HUES6 (cell line): Measurements from ENCODE around the gene ARMC8.

Source experiments
- H3K27ac ChIP-seq: 2 replicates; pipeline ENCODE4 v1.7.0; 2013; ENCODE audit warnings: low read depth, mild to moderate bottlenecking, low read length, inconsistent platforms
- H3K27me3 ChIP-seq: 2 replicates; pipeline ENCODE4 v1.6.1; 2013; ENCODE audit warnings: low read length; ENCODE audit not compliant: control insufficient read depth, insufficient read depth
- H3K36me3 ChIP-seq: 2 replicates; pipeline ENCODE4 v1.6.1; 2013; ENCODE audit warnings: low read length; ENCODE audit not compliant: control insufficient read depth, insufficient read depth
- H3K4me1 ChIP-seq: 2 replicates; pipeline ENCODE4 v1.6.1; 2013; ENCODE audit warnings: low read length; ENCODE audit not compliant: control insufficient read depth, insufficient read depth
- H3K4me3 ChIP-seq: 2 replicates; pipeline ENCODE4 v1.5.1; 2013; ENCODE audit warnings: low read depth, low read length
- H3K9ac ChIP-seq: one replicate; pipeline ENCODE4 v1.6.1; 2013; ENCODE audit warnings: mild to moderate bottlenecking, low read length
- H3K9me3 ChIP-seq: 2 replicates; pipeline ENCODE4 v1.6.1; 2013; ENCODE audit warnings: low read depth, low read length; ENCODE audit not compliant: control insufficient read depth, insufficient read depth

The ARMC8 gene

DNA sequence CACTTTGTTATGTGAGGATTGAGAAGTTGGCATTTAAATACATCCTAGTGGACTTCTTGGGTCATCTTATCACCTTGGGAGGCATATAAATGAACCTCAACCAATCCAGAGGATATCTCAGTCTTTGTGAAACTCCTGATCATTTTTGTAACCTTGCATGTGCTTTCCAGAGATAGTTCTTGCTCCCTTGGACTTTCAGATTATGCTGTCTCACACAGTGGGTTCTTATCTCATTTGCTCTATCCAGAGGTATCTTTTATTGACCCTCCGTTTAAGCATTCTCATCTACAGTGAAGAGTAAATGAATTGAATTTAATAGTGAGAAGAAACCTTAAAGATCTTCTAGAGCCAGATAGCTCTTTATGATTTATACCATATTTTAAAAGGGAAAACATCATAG is 10.4 kb downstream of the ARMC8 start:
- peaks cover under 1% of the 10 kb centered on the region; the same call in 1 of the 2 replicates for H3K4me1 ChIP-seq
- H3K9me3 ChIP-seq, result no peaks in the 10 kb centered on the region
- no peaks in the 10 kb centered on the region for H3K27me3 ChIP-seq
- no peak overlapping the region for H3K27ac ChIP-seq
- H3K9ac ChIP-seq, result no peak overlapping the region
- peaks cover 2% of the 10 kb centered on the region for H3K36me3 ChIP-seq
- H3K4me3 ChIP-seq, result no peak overlapping the region

DNA sequence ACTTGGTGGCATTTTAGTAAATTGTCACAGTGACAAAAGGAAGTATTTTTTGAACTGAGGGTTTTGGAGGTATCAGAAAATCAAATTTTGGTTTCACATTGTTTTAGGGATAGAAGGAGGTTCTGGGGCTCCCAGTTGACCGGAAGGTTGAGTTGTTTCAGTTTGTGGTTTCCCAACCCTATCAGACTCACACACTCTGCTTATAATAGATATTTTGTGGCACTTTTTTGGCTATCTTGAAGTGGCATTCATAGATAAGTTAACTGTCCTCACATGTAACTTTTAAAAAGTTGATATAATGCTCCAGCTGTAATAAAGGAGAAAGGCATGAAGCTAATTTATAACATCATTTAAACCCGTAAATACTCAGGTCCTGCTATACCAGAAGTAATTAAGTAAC is 12.8 kb downstream of the ARMC8 start:
- Histone ChIP-seq H3K9me3 (no peaks in the 10 kb centered on the region), H3K4me3 (no peak overlapping the region), H3K27me3 (no peaks in the 10 kb centered on the region), H3K36me3 (no peaks in the 10 kb centered on the region; the same call in 1 of the 2 replicates), H3K27ac (no peak overlapping the region), H3K9ac (no peak overlapping the region), H3K4me1 (peaks cover 12% of the 10 kb centered on the region)

DNA sequence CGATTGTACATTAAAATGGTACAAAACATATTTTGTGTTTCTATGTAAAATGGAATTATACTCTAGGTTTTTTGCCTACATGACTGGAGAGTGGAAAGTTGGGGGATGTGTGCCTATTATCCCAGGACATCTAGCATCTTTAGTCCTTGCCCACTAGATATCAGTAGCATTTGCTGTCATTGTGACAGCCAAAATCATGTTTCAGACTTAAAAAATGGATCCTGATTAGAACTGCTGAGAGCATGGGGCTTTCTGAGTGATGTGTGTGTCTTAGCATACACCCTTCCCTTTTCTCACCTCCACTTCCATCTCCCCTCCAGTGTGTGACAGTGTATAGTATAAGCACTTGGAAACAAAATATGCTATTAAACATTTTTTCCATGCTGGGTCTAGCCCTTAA is 13.3 kb downstream of the ARMC8 start:
- H3K9ac ChIP-seq, result no peak overlapping the region
- H3K27me3 ChIP-seq, result no peaks in the 10 kb centered on the region
- H3K9me3 ChIP-seq, result no peaks in the 10 kb centered on the region
- H3K4me1 ChIP-seq, result peaks cover 12% of the 10 kb centered on the region
- H3K27ac ChIP-seq, result no peak overlapping the region
- no peak overlapping the region for H3K4me3 ChIP-seq
- no peaks in the 10 kb centered on the region; the same call in 1 of the 2 replicates for H3K36me3 ChIP-seq

DNA sequence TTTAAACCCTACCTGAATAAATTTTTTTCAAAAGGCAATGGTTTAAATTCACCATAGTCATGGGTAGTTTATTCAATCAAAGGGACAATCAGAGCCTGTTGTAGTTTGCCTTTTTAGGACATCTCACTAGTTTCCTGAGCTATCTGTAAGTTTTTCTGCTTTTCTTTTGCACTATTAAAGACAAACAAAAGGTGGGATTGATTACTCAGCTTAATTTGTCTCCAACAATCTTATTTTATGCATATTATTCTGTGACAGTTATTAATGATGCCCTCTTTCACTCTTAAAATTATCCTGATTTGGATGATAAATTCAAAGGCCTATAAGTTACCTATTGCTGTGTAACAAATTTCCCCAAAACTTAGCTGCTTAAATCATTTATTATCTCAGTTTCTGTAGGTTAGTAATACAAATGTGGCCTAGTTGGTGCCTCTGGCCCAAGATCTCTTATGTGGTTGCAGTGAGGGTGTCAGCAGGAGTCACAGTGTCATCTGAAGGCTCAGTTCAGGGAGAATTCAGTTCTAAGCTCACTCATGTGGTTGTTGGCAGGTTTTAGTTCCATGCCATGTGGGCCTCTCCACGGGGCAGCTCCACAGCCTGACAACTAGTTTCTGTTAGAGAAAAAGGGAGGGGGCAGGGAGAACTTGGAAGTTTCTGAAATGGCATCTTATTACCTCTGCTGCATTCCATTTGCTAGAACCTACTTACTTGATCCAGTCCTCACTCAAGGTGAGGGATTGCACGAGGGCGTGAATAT is 16.0 kb downstream of the ARMC8 start:
- no peak overlapping the region for H3K27ac ChIP-seq
- peaks cover 12% of the 10 kb centered on the region for H3K4me1 ChIP-seq
- no peaks in the 10 kb centered on the region for H3K27me3 ChIP-seq
- H3K9ac ChIP-seq, result no peak overlapping the region
- H3K36me3 ChIP-seq, result peaks cover 7% of the 10 kb centered on the region; the same call in 1 of the 2 replicates
- no peaks in the 10 kb centered on the region for H3K9me3 ChIP-seq
- H3K4me3 ChIP-seq, result no peak overlapping the region

DNA sequence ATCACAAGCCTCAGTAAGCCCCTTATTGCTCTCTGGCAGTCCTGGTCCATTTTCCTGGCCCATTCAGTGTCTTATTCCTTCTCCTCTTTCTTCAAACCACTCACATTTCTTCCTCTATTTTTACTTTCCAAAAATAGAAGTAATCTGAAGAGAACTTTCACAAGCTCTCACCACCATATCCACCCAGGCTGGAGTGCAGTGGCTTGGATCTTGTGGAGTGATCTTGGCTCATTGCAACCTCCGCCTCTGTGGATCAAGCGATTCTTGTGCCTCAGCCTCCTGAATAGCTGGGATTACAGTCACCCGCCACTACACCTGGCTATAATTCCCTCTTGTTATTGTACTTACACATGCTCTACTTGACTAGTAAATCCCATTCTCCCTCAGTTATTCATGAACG is 16.8 kb downstream of the ARMC8 start:
- H3K27me3 ChIP-seq, result no peaks in the 10 kb centered on the region

DNA sequence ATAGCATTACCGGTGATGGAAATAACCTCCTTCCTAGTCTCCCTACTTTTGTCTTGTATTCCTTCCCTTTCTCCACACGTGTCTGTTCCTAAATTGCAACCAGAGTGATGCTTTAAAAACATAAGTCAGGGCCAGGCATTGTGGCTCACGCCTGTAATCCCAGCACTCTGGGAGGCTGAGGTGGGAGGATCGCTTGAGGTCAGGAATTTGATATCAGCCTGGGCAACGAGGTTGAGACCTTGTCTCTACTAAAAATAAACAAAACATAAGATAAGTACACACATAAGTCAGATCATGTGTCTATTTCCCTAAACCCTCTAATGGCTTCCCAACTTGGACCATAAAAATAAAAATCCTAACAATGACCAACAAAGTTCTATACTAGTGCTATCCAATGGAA is 18.4 kb downstream of the ARMC8 start:
- H3K4me3 ChIP-seq, result no peak overlapping the region
- peaks cover 16% of the 10 kb centered on the region for H3K4me1 ChIP-seq
- no peaks in the 10 kb centered on the region for H3K9me3 ChIP-seq
- no peak overlapping the region for H3K27ac ChIP-seq
- peaks cover 7% of the 10 kb centered on the region; the same call in 1 of the 2 replicates for H3K36me3 ChIP-seq
- no peak overlapping the region for H3K9ac ChIP-seq
- H3K27me3 ChIP-seq, result no peaks in the 10 kb centered on the region

More for the DNA sequence above, 16.8 kb downstream of the ARMC8 start:
- H3K9ac ChIP-seq, result no peak overlapping the region
- peaks cover 7% of the 10 kb centered on the region; the same call in 1 of the 2 replicates for H3K36me3 ChIP-seq
- H3K27ac ChIP-seq, result no peak overlapping the region
- H3K9me3 ChIP-seq, result no peaks in the 10 kb centered on the region
- no peak overlapping the region for H3K4me3 ChIP-seq
- H3K4me1 ChIP-seq, result peaks cover 12% of the 10 kb centered on the region

DNA sequence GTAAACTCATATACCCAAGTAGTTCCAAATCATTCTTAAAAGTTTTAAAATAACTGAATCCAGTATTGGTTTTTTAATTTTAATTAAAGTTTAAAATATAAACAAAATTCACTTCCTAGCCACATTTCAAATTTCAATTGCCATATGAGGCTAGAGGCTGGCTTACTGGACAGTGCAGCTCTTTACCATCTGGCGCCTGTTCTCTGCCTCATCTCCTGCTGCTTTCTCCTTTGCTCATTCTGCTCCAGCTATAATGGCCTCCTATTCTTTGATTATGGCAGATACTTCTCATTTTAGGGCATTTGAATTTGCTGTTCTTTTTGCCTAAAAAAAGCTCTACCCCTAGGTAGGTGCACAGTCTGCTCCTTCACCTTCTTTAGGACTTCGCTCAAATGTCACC is 19.1 kb downstream of the ARMC8 start:
- Histone ChIP-seq H3K36me3 (peaks cover 7% of the 10 kb centered on the region; the same call in 1 of the 2 replicates), H3K27me3 (no peaks in the 10 kb centered on the region), H3K4me1 (peaks cover 20% of the 10 kb centered on the region), H3K27ac (no peak overlapping the region), H3K9me3 (no peaks in the 10 kb centered on the region), H3K9ac (no peak overlapping the region), H3K4me3 (no peak overlapping the region)

DNA sequence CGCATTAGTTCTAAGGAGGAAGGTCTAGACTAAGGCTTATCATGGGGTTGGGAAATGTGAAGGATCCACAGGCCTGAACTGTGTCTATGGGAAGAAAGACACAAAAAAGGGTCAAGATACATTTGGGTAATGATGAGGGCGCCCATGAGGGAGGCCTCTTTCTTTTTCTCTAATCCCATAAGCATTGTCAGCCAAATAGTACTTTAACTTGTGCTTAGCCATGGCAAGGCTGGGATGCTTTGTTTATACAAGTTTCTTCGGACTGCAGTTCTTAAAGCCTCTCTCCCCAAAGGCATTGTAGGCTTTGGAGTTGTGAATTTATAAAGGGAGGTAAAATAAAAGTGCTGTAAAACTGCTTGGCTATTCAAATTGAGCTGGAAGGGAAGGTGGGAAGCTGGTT is 23.4 kb downstream of the ARMC8 start:
- Histone ChIP-seq H3K36me3 (peaks cover 16% of the 10 kb centered on the region), H3K9ac (no peak overlapping the region), H3K4me1 (peaks cover 21% of the 10 kb centered on the region), H3K4me3 (no peak overlapping the region), H3K27ac (no peak overlapping the region), H3K9me3 (no peaks in the 10 kb centered on the region), H3K27me3 (no peaks in the 10 kb centered on the region)

DNA sequence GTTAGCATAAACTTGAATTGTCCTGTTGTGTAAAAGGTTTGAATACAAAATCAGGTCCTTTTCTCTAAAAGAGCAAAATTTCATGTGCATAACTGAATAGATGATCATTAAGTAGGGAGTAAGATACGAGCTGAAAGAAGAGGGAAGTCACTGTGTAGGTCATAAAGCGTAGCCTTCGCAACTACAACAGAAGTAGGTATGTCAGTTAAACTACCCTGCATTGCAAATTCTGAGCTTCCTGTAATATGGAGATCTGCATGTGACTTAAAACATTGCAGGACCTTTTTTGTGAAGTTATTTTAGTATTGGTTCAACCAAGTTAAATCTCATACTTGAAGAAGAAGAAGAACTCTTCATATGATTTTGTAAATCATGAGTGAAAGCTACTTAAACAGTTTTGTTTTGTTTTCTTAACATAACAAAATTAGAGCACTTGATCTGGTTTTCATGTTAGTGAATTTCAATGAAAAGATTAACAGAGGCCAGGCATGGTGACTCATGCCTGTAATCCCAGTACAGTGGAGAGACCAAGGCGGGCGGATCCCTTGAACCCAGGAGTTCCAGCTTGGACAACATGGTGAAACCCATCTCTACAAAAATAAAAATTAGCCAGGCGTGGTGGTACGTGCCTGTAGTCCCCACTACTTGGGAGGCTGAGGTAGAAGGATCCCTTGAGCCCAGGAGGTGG is 26.4 kb downstream of the ARMC8 start:
- Histone ChIP-seq H3K27ac (no peak overlapping the region), H3K9me3 (no peaks in the 10 kb centered on the region), H3K9ac (no peak overlapping the region), H3K4me1 (peaks cover 21% of the 10 kb centered on the region), H3K36me3 (peaks cover 14% of the 10 kb centered on the region), H3K27me3 (no peaks in the 10 kb centered on the region), H3K4me3 (no peak overlapping the region)

DNA sequence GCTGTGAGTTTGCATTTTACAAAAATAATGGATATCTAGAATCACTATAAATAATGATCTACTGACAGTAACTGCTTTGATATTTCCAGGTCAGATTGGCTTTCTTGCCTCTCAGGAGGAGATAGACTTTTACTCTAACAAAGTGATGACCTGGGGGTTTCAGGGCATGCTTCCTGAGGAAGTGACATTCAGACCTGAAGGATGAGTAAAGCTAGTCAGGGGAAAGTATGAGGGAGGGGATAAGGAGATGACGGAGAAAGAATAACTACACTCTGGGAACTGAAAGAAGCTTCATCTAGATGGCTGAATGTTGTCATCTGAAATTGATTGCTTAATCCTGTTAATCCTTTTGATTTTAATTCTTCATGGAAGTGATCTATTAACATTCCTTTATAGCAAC is 32.2 kb downstream of the ARMC8 start:
- H3K4me3 ChIP-seq, result no peak overlapping the region
- H3K36me3 ChIP-seq, result peaks cover 33% of the 10 kb centered on the region
- H3K9ac ChIP-seq, result no peak overlapping the region
- no peaks in the 10 kb centered on the region for H3K9me3 ChIP-seq
- H3K4me1 ChIP-seq, result no peaks in the 10 kb centered on the region; the same call in 1 of the 2 replicates
- no peaks in the 10 kb centered on the region for H3K27me3 ChIP-seq
- no peak overlapping the region for H3K27ac ChIP-seq

DNA sequence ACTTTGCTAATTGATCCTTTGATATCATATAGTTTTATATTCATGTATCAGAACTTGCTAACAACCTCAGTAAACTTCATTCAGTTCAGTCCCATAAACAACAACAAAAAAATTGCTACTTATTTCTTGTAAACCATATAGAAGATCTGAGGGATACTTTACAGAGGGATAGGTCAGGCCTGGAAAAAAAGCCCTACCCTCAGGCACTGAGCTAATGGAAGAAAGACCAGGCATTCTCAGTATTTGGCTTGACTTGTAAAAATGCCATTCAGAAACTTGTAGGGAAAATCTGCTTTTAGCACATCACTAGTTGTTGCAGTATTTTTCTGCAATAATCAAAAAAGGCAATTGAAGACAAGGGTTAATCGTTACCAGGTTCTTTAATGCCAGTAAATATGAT is 33.1 kb downstream of the ARMC8 start:
- H3K27me3 ChIP-seq, result no peaks in the 10 kb centered on the region
- no peaks in the 10 kb centered on the region; the same call in 1 of the 2 replicates for H3K4me1 ChIP-seq
- no peaks in the 10 kb centered on the region for H3K9me3 ChIP-seq
- H3K4me3 ChIP-seq, result no peak overlapping the region
- peaks cover 43% of the 10 kb centered on the region for H3K36me3 ChIP-seq
- no peak overlapping the region for H3K27ac ChIP-seq
- no peak overlapping the region for H3K9ac ChIP-seq
